Mucosa of stomach (tissue), 1 donor: ENCODE data around the gene HPGD.

ENCODE experiments used
- H3K27me3 ChIP-seq: one replicate; pipeline ENCODE4 v1.7.0; 2013; ENCODE audit warnings: mild to moderate bottlenecking, low read length; ENCODE audit not compliant: control insufficient read depth, insufficient read depth
- H3K36me3 ChIP-seq: one replicate; pipeline ENCODE4 v1.7.0; 2013; ENCODE audit warnings: low read length; ENCODE audit not compliant: control insufficient read depth, insufficient read depth
- H3K4me1 ChIP-seq: one replicate; pipeline ENCODE4 v1.7.0; 2013; ENCODE audit warnings: mild to moderate bottlenecking, low read length; ENCODE audit not compliant: control insufficient read depth, insufficient read depth
- H3K4me3 ChIP-seq: one replicate; pipeline ENCODE4 v1.7.0; 2013; ENCODE audit warnings: low read length
- H3K9ac ChIP-seq: one replicate; pipeline ENCODE4 v1.7.0; 2013; ENCODE audit warnings: mild to moderate bottlenecking, low read length, moderate library complexity
- H3K9me3 ChIP-seq: one replicate; pipeline ENCODE4 v1.7.0; 2013; ENCODE audit warnings: mild to moderate bottlenecking, low read length, moderate library complexity; ENCODE audit not compliant: control insufficient read depth
- donor health status: Pancreatic carcinoma.

Gene HPGD

DNA sequence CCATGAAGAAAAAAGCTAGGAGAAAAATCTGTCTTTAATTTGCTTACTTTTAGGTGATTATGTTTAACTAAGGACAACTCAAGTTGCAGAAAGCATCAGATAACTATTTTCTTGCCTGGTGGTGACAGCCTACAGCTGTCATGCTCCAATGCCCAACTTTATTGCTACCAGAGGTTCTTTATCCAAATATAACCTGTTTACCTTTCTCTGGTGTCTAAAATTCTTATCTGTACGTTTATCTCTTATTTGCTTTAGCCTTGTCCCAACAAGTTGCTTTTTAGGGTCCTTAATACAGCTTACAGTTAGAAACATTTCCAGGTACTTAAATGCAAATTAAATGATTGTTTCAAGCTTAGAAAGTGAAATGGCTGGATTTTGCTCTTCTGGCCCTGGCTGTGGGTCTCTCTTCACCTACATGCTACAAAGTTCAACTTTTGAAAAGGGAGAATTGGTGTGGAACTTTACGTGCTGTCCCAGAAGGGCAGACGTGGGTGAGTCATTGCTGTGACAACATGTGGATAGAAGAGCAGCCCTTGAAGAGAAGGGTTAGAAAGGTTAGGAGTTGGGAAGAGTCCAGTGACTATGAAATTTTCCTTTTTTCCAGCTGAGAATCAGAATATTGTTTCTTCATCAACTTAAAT is 60.7 kb downstream of the HPGD start:
- H3K4me1 ChIP-seq: peaks cover 26% of the 10 kb centered on the region
- no peak overlapping the region for H3K4me3 ChIP-seq
- no peaks in the 10 kb centered on the region for H3K27me3 ChIP-seq
- H3K9me3 ChIP-seq: no peaks in the 10 kb centered on the region
- no peak overlapping the region for H3K9ac ChIP-seq
- no peaks in the 10 kb centered on the region for H3K36me3 ChIP-seq

DNA sequence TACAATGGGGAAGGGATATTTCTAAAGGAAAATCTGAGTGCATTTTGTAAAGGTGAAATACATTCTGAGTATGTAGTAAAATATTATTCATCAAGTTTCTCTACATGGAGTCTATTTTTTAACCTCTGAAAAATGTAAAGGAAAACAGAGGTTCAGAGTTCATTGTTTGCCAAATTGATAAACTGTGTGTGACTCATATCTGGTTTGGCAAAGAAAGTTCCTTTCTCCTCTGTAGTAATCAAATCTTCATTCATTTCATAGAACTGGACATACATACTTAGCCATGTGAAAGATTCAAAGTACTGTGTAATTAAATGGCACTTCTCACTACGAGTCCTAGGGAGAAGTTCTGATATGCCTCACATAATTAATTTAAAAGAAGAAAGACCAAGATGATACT is 61.6 kb downstream of the HPGD start:
- Histone ChIP-seq H3K9me3 (no peaks in the 10 kb centered on the region), H3K4me1 (peaks cover 26% of the 10 kb centered on the region), H3K36me3 (no peaks in the 10 kb centered on the region), H3K9ac (no peak overlapping the region), H3K4me3 (no peak overlapping the region), H3K27me3 (no peaks in the 10 kb centered on the region)

DNA sequence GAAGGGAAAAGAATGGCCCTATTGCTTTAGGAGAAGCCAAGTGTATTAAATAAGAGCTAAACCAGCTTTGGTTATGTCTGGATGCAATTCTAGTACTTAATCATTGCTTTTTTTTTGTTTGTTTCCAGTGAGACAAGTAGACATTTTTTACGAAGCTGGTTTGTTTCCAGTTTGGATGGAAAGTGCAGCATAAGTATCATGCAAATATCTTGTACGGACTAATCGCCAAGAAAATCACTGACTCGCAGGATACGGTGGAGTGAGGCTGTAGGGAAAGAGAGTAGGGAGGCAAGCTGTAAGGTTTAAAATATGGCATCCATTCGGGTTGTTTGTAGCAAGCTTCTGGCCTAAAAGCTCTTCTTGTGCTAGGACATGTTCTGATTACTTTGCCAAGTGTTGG is 64.8 kb downstream of the HPGD start:
- no peaks in the 10 kb centered on the region for H3K27me3 ChIP-seq
- H3K36me3 ChIP-seq: no peaks in the 10 kb centered on the region
- no peak overlapping the region for H3K9ac ChIP-seq
- H3K4me3 ChIP-seq: no peak overlapping the region
- peaks cover 26% of the 10 kb centered on the region for H3K4me1 ChIP-seq
- H3K9me3 ChIP-seq: no peaks in the 10 kb centered on the region

DNA sequence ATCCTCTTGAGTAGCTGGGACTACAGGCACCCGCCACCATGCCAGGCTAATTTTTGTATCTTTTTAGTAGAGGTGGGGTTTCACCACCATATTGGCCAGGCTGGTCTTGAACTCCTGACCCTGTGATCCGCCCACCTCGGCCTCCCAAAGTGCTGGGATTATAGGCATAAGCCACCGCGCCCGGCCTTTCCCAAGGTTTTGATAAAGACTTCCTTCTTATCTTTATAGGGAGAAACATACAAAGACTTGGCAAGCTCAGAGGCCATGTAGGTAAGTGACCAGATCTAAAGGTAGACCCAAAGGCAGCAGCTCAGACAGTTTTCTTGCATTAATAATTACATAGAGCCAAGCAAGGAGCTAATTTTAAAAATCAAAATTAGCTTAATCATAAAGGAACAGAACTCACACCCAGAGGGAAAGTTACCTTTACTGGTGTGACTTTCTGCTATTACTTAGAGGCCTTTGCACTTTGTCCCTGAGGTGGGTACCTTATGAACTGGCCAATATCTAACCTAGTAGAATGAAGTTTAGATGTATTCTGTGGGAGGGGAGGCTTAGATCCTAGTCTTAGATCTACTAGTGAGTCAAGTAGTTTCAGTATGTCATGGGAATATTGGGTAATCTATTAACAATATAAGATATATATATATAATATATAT is 67.3 kb downstream of the HPGD start:
- H3K4me1 ChIP-seq: peaks cover 40% of the 10 kb centered on the region
- H3K9me3 ChIP-seq: no peaks in the 10 kb centered on the region
- H3K36me3 ChIP-seq: no peaks in the 10 kb centered on the region
- H3K27me3 ChIP-seq: no peaks in the 10 kb centered on the region
- no peak overlapping the region for H3K4me3 ChIP-seq
- no peak overlapping the region for H3K9ac ChIP-seq

- H3K4me3 ChIP-seq: no peak overlapping the region
- peaks cover 40% of the 10 kb centered on the region for H3K4me1 ChIP-seq
- no peaks in the 10 kb centered on the region for H3K36me3 ChIP-seq
- no peaks in the 10 kb centered on the region for H3K27me3 ChIP-seq
- H3K9me3 ChIP-seq: no peaks in the 10 kb centered on the region
- H3K9ac ChIP-seq: no peak overlapping the region
These were observed 70.5 kb downstream of the HPGD start for GRCh38 chr4:174451718-174452296.

- no peak overlapping the region for H3K9ac ChIP-seq
- H3K27me3 ChIP-seq: no peaks in the 10 kb centered on the region
- H3K4me1 ChIP-seq: peaks cover 40% of the 10 kb centered on the region
- no peaks in the 10 kb centered on the region for H3K36me3 ChIP-seq
- no peak overlapping the region for H3K4me3 ChIP-seq
- H3K9me3 ChIP-seq: no peaks in the 10 kb centered on the region
These were observed 71.5 kb downstream of the HPGD start for GRCh38 chr4:174450786-174451125.

- no peaks in the 10 kb centered on the region for H3K9me3 ChIP-seq
- no peak overlapping the region for H3K9ac ChIP-seq
- H3K27me3 ChIP-seq: no peaks in the 10 kb centered on the region
- H3K4me3 ChIP-seq: no peak overlapping the region
- peaks cover 40% of the 10 kb centered on the region for H3K4me1 ChIP-seq
- H3K36me3 ChIP-seq: no peaks in the 10 kb centered on the region
These were observed 72.1 kb downstream of the HPGD start for GRCh38 chr4:174449944-174450785.

GRCh38 chr4:174449152-174449551 is 73.1 kb downstream of the HPGD start:
- H3K9me3 ChIP-seq: no peaks in the 10 kb centered on the region
- no peaks in the 10 kb centered on the region for H3K36me3 ChIP-seq
- no peaks in the 10 kb centered on the region for H3K27me3 ChIP-seq
- peaks cover 40% of the 10 kb centered on the region for H3K4me1 ChIP-seq
- H3K4me3 ChIP-seq: no peak overlapping the region
- no peak overlapping the region for H3K9ac ChIP-seq

GRCh38 chr4:174444390-174444789 is 77.9 kb downstream of the HPGD start:
- peaks cover 15% of the 10 kb centered on the region for H3K4me1 ChIP-seq
- H3K9me3 ChIP-seq: no peaks in the 10 kb centered on the region
- H3K9ac ChIP-seq: no peak overlapping the region
- no peaks in the 10 kb centered on the region for H3K27me3 ChIP-seq
- H3K36me3 ChIP-seq: no peaks in the 10 kb centered on the region
- no peak overlapping the region for H3K4me3 ChIP-seq
